Measurements from ENCODE around the gene NDST1.

The NDST1 gene

DNA sequence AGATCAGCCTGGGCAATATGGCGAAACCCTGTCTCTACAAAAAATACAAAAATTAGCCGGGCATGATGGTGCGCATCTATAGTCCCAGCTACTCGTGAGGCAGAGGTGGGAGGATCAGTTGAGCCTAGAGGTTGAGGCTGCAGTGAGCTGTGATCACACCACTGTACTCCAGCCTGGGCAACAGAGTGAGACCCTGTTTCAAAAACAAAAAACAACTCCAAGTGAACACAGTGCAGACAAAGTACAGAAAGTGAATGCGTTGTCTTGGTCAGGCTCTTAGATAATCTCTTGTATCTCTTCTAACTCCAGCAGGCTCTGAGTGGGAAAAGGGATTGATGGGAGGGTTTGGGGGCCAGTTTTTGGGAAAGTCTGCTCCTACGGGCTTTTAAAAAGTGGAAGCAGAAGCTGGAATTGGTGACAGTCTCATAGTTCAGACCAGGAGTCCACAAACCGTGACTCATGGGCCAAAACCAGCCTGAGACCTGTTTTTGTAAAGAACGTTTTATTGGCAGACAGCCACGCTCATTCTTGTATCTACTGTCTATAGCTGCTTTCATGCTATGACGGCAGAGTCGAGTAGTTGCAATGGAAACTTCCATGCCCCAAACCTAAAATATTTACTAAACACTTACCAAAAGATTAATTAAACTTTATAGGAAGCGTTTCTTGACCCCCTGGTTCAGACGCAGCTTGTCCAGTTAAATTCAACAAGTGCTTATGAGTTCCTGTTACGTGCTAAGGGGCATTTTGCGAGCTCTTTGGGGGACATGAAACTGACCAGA lies 32.9 kb downstream of the NDST1 start:
- TF ChIP-seq, protein P1, sequence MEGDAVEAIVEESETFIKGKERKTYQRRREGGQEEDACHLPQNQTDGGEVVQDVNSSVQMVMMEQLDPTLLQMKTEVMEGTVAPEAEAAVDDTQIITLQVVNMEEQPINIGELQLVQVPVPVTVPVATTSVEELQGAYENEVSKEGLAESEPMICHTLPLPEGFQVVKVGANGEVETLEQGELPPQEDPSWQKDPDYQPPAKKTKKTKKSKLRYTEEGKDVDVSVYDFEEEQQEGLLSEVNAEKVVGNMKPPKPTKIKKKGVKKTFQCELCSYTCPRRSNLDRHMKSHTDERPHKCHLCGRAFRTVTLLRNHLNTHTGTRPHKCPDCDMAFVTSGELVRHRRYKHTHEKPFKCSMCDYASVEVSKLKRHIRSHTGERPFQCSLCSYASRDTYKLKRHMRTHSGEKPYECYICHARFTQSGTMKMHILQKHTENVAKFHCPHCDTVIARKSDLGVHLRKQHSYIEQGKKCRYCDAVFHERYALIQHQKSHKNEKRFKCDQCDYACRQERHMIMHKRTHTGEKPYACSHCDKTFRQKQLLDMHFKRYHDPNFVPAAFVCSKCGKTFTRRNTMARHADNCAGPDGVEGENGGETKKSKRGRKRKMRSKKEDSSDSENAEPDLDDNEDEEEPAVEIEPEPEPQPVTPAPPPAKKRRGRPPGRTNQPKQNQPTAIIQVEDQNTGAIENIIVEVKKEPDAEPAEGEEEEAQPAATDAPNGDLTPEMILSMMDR (IDR thresholded peaks at IDR 0.05; ENCODE audit: low read depth, low read length, missing control alignments): no peak
- H3K27ac ChIP-seq: peak overlapping the region; percentile 69
- no peaks in the 10 kb centered on the region for H3K27me3 ChIP-seq (replicated peaks)
- H3K36me3 ChIP-seq (replicated peaks): peaks cover 68% of the 10 kb centered on the region
- no peak overlapping the region for H3K4me3 ChIP-seq (ENCODE audit: low read depth, low read length)
- DNase-seq: peak; percentile 98
- in situ Hi-C loops (cut with HindIII; ENCODE audit: low pct_ligation_motif_present, low sequenced_read_pairs): no loop called here

DNA sequence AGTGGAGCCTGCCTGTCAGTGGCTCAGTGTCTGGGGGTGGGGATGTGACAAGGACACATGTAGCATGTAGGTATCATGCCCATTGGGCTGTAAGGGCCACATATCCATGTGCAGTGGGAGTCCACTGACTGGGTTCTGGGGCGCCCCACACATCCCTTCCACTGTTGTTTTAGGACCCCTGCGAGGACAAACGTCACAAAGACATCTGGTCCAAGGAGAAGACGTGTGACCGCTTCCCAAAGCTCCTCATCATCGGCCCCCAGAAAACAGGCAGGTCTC lies 33.4 kb downstream of the NDST1 start:
- Histone ChIP-seq H3K4me3 (ENCODE audit: low read depth, low read length) (no peak overlapping the region), H3K27me3 (replicated peaks) (no peaks in the 10 kb centered on the region), H3K36me3 (replicated peaks) (peaks cover 71% of the 10 kb centered on the region), H3K27ac (peak overlapping the region; percentile 69)
- in situ Hi-C loops (cut with HindIII; ENCODE audit: low pct_ligation_motif_present, low sequenced_read_pairs): no loop called here
- DNase-seq: no peak
- TF ChIP-seq, protein P1 (IDR thresholded peaks at IDR 0.05; ENCODE audit: low read depth, low read length, missing control alignments): no peak

DNA sequence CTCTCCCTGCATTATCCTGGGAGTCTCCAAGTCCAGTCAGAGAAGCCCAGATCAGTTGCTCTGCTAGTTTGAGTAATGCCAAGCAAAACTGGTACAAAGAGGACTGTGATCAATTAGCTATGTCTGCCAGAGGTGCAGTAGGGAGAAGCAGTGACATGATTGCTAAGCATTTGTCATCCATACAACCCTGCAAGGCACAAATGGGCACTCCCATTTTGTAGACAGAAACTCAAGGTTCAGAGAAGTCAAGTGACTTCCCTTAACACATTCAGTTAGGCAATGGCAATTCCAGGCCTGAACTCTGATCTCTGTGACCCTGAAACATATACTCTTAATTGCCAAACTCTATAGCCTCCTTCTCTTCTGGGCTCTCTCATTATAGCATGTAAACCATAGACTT lies 34.0 kb downstream of the NDST1 start:
- Histone ChIP-seq H3K27ac (no peak overlapping the region), H3K36me3 (replicated peaks) (peaks cover 71% of the 10 kb centered on the region), H3K27me3 (replicated peaks) (no peaks in the 10 kb centered on the region), H3K4me3 (ENCODE audit: low read depth, low read length) (no peak overlapping the region)
- no peak for DNase-seq
- TF ChIP-seq, protein P1 (IDR thresholded peaks at IDR 0.05; ENCODE audit: low read depth, low read length, missing control alignments): no peak
- in situ Hi-C loops (cut with HindIII; ENCODE audit: low pct_ligation_motif_present, low sequenced_read_pairs): no loop called here

DNA sequence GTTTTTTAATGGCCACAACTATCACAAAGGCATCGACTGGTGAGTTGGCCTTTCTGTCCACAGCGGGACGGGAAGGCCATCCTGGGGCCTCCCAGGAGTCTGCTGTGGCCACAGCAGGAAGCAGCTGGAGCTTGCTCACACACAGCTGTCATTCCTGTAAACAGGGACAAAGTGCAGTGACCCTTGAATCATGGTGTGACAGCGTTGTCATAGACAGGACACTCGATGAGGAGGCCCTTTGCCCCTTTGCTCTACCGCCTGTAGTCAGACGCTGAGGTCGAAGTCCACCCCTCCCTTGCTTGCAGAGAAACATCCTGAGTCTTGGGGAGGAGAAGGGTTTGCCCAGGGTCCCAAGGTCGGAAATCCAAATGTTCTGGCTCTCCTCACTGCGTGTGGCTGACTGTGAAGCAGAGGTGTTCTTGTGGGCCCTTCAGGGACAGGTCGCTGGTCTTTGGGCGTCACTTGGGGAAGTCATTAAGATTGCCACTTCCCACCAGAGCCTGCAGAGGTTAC lies 35.1 kb downstream of the NDST1 start:
- peaks cover 74% of the 10 kb centered on the region for H3K36me3 ChIP-seq (replicated peaks)

GRCh38 chr5:150544611-150545219 lies 36.8 kb downstream of the NDST1 start:
- peaks cover 76% of the 10 kb centered on the region for H3K36me3 ChIP-seq (replicated peaks)

More for the DNA sequence above, 35.1 kb downstream of the NDST1 start:
- H3K27me3 ChIP-seq (replicated peaks): no peaks in the 10 kb centered on the region
- TF ChIP-seq, protein P1 (IDR thresholded peaks at IDR 0.05; ENCODE audit: low read depth, low read length, missing control alignments): no peak
- no peak for DNase-seq
- in situ Hi-C loops (cut with HindIII; ENCODE audit: low pct_ligation_motif_present, low sequenced_read_pairs): no loop called here
- no peak overlapping the region for H3K4me3 ChIP-seq (ENCODE audit: low read depth, low read length)
- no peak overlapping the region for H3K27ac ChIP-seq

More at GRCh38 chr5:150544611-150545219, 36.8 kb downstream of the NDST1 start:
- TF ChIP-seq, protein P1 (IDR thresholded peaks at IDR 0.05; ENCODE audit: low read depth, low read length, missing control alignments): peak; percentile 97
- no peak overlapping the region for H3K27ac ChIP-seq
- in situ Hi-C loops (cut with HindIII; ENCODE audit: low pct_ligation_motif_present, low sequenced_read_pairs): no loop called here
- H3K4me3 ChIP-seq (ENCODE audit: low read depth, low read length): no peak overlapping the region
- no peaks in the 10 kb centered on the region for H3K27me3 ChIP-seq (replicated peaks)
- peak; percentile 50 for DNase-seq

Data from brain microvascular endothelial cell (primary cell).